Measurements from ENCODE around the gene POC1A.

POC1A gene

GRCh38 chr3:52126036-52126435 is 28.2 kb downstream of the POC1A start:
- no peak for DNase-seq

DNA sequence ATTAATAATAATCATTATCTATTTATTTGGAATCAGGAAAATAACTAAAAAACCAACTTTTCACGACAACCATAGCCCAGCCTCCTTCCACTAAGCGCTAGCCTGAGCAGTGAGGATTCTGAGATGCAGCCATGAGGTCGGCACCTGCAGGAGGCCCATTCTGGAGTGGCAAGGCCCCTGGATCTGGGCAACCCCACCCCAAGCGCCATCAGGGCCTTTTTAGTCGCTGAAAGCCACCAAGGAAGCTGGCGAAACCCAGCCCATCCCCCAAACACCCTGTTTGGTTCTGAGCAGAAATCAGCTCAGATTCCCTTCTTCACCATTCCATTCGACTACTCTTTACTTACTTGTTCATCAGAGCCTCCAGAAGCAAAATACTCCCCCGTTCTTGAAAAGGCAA is 29.5 kb downstream of the POC1A start:
- no peak for DNase-seq

GRCh38 chr3:52124126-52124525 is 30.1 kb downstream of the POC1A start:
- no peak for DNase-seq

GRCh38 chr3:52123106-52123725 is 31.0 kb downstream of the POC1A start:
- DNase-seq = peak; percentile 8

DNA sequence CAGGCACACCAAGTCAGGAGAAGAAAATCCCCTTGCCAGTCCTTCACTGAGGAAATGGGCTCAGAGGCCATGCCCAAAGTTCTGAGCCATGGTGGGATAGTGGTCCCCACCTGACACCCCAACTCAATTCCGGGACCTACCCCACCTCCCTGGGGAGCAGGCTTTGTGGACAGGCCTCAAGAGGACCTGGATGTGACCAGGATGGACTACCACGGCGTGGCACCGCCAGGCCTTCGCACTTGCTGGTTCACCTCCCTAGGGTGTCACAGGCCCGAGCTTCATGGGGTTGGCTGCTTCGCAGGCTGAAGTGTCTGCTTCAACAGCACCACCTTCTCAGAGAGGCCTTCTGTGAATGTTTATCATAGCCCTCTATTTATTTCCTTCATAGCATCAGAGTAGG is 31.7 kb downstream of the POC1A start:
- no peak for DNase-seq

DNA sequence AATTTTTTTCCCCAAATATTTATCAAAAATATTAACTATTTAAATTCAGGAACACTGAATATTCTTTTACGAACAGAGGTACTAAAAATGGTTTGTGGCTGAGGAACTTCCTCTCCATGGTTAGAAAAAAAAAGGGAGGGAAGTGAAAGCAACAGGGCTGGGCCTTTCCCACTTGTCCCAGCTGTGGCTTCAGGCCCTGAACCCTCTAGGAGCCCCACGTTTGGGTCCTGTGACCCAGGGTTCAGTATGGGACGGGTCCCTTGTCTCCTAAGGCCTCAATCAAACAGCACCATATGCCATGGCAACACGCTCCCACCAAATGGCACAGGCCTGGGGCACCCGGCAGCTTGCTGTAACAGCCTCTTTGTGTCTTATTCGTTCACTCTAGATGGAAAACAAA is 32.4 kb downstream of the POC1A start:
- no peak for DNase-seq

- DNase-seq = no peak
Observed at GRCh38 chr3:52121464-52121805, 32.8 kb downstream of the POC1A start.

- DNase-seq = no peak
Observed at GRCh38 chr3:52120556-52121463, 33.4 kb downstream of the POC1A start.

DNA sequence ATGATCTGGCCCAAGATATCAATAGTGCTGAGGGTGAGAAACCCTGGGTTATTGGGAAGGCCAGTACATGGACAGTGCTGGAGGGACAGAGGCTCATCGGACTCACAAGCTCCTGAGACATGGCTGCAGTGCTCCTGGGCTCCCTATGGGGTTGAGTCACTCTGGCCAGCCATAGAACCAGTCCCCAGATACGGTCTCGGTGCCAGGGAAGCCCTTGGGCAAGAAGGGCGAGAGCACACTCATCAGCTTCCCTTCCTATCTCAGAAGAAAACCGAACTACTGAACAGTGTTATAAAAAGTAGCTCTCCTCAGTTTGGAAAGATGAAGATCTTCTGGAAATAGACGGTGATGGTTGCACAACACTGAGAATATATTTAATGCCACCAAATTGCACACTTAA is 34.4 kb downstream of the POC1A start:
- DNase-seq = no peak

GRCh38 chr3:52119099-52119498 is 35.1 kb downstream of the POC1A start:
- DNase-seq = no peak

DNA sequence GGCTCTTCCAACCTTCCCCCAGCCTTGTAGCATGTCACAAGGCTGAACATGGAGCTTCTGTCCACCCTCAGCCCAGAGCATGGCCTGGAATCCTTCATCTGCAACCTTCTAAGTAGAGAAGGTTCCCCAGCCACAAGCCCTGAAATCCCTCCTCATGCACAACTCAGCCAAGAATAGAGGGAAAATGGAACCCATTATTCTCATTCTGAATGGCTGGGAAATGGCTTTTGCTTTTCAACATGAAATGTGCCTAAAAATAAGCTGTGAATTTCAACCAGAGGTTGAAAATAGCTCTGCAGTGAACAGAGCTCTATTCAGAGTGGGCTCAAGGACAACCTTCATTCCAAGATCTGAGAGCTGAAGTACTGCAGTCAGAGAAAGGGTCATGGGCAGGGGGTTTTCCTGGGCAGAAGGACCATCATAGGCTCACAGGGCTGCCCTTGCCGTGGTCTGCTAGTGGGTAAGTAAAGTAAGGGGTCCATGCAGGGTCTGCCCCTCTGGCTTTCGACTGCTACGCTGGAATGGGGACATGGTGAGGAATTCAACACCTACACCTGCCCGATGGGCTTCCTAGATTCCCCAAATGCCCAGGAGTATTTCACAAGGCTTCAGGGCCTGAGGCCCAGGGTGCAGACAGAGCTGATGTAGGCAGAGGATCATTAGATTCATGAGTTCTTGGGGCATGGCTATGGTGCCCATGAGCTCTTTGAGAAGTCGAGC is 35.9 kb downstream of the POC1A start:
- no peak for DNase-seq

GRCh38 chr3:52117537-52117936 is 36.7 kb downstream of the POC1A start:
- DNase-seq = no peak

GRCh38 chr3:52112056-52112455 is 42.2 kb downstream of the POC1A start:
- DNase-seq = no peak

GRCh38 chr3:52110502-52110901 is 43.7 kb downstream of the POC1A start:
- no peak for DNase-seq

- no peak for DNase-seq
Observed at GRCh38 chr3:52109611-52110301, 44.5 kb downstream of the POC1A start.

- DNase-seq = no peak
Observed at GRCh38 chr3:52108302-52109232, 45.7 kb downstream of the POC1A start.

DNA sequence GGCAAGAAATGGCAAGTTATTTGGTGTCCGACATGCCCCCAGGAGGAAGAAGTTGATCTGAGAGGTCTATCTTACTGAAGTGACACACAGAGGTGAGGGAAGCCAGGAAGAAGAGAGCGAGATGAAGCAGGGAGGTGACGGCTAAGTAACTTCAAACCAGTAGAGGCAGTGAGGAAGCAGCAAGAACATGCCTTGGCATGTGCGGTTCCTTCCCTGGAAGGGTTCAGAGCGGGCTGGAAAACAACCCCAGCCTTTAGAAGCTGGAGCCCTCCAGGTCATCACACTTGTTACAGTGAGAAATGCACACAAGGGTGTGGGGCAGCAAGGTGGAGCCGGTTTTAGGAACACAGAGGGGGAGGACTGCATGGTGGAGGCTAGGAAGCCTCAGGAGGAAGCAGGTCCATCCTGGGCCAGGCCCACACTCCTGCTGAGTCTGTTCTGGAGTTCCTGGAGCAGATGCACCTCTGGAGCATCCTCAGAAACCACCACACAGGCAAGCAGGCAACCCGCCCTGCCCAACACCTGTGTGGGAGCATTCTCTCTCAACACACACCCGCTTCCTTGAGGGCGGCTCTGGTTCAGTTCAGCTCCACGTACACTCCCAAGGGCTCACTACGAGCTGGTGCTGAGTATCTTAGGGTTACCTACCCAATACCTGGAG is 47.1 kb downstream of the POC1A start:
- no peak for DNase-seq

- no peak for DNase-seq
Observed at GRCh38 chr3:52104684-52105640, 49.3 kb downstream of the POC1A start.

DNA sequence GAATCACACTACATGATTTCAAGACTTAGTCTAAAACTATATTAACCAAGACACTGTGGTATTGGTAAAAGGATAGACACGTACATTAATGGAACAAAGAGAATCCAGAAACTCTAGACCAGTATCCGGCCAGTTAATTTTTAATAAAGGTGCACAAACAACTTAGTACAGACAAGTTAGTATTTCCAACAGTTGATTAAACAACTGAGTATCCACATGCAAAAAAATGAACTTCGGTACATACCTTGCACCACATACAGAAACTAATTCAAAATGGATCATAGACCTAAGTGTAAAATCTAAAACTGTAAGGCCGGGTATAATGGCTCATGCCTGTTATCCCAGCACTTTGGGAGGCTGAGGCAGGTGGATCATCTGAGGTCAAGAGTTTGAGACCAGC is 51.3 kb downstream of the POC1A start:
- DNase-seq = no peak

DNA sequence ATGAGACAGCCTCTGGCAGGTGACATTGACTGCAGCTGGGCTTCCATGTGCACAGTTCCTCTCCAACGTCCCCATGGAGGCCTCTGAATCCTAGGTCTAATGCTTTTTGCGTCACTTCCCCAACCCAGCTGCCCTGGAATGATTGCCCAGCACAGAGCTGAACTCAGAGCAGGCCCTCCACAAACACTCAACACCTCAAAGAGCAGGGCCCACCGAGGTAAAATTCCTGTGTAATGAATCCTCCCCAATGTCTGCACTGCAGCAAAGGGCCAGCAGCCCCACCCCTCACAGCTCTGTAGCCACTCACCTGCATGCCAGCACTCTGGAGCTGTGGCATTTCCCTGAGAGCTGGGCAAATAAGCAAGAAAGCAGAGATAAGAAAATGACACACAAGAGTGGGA is 55.2 kb downstream of the POC1A start:
- no peak for DNase-seq
